Uterus (tissue), 2 donors: ENCODE data around the gene SH3GL3.

Experiments used
- CTCF ChIP-seq, 4 experiments: fragments of 200-600 bp in 2 of 4; fragments of 450-650 bp in 2 of 4; sonication (generic) in 2 of 4; IDR thresholded peaks; one replicate each; pipeline ENCODE4 v1.5.1; 2016 to 2019; ENCODE audit warnings: antibody characterized with exemption in 4 of 4, mild to moderate bottlenecking in 2 of 4, moderate library complexity in 1 of 4
- POLR2A ChIP-seq, 2 donors: fragments of 450-650 bp; IDR thresholded peaks; one replicate each; pipeline ENCODE4 v1.6.1; 2016; ENCODE audit warnings: antibody characterized with exemption in 2 of 2, mild to moderate bottlenecking in 1 of 2, moderate library complexity in 1 of 2

DNA sequence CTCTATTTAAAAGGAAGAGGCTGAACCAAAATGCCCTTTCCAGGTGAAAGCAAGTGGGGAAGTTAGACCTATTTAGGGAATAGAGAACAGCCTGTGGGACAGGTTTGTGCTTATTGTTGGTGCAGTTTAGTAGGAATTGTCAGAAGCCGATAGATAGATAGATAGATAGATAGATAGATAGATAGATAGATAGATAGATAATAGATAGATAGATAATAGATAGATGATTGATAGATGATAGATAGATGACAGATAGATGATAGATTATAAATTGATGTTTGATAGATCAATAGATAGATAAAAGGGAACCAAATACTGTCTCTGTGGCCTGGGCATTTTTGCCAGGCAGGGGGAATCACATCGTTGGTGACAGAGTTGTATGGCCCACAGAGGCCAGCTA lies 42.5 kb downstream of the SH3GL3 start:
- TF ChIP-seq CTCF (IDR thresholded peaks at IDR 0.05), result no peak
- TF ChIP-seq POLR2A (IDR thresholded peaks at IDR 0.05), result no peak
